K562 (cell line): ENCODE measurements around the gene TRMT44. TPM values are rescaled to one million over a fixed set of nuclear protein-coding genes. Genes with fewer than 3 reads are reported as not detected.

Experiments
- ATAC-seq: fragments of 200-7000 bp; cut with Tn5 transposase; 3 replicates; pipeline ENCODE4 v1.9.1; 2020; ENCODE audit warnings: moderate library complexity
- BruUV-seq: library from RNA; stranded (reverse); fragments of 400-500 nt; replicated peaks from 2 replicates; lab custom pipeline; 2021; lab: Mats Ljungman, UMichigan
- CTCF ChIA-PET: fragments of 300-600 bp; formaldehyde crosslinking; extraction: SDS; loops from one replicate; lab custom pipeline; 2021; ENCODE audit warnings: low intra/inter-chr PET ratio; lab: Yijun Ruan, JAX
- POLR2A ChIA-PET: fragments of 300-600, 350-650 bp; sonication (Branson Sonifier 250); formaldehyde crosslinking; extraction: SDS; loops from one replicate; lab custom pipeline; 2021; ENCODE audit warnings: antibody characterized with exemption, inconsistent platforms; lab: Yijun Ruan, JAX
- DNase-seq, 4 experiments: peaks; one replicate each; pipeline versions ENCODE4 v3.0.0 to v3.0.0-alpha.2; 2011 to 2018; ENCODE audit warnings: low spot score in 3 of 4, mixed read lengths in 3 of 4; ENCODE audit errors: extremely low read depth in 1 of 4
- FAIRE-seq: peaks from 2 replicates; lab custom pipeline; 2011; peaks lifted over from hg19 to GRCh38; lab: Jason Lieb, UNC
- H2AFZ ChIP-seq: 2 replicates; pipeline ENCODE4 v1.6.0; 2011; ENCODE audit warnings: low read depth, low read length, control low read depth, inconsistent platforms
- H3K27ac ChIP-seq: fragments of 200-600 bp; 3 replicates; pipeline ENCODE4 v1.8.0; 2011; ENCODE audit warnings: low read depth, mild to moderate bottlenecking, control low read depth, inconsistent platforms, low read length, moderate library complexity, mixed read lengths; ENCODE audit errors: extremely low read depth
- H3K27me3 ChIP-seq, 2 experiments: fragments of 300-600 bp in 1 of 2; 2 replicates in 1 of 2; 3 replicates in 1 of 2; pipeline versions ENCODE4 v1.6.0 to v1.8.0; 2011; ENCODE audit warnings: inconsistent platforms in 2 of 2, low read length in 2 of 2, mild to moderate bottlenecking in 1 of 2, mixed read lengths in 1 of 2, moderate library complexity in 1 of 2; ENCODE audit not compliant: control insufficient read depth in 2 of 2, insufficient read depth in 2 of 2
- H3K36me3 ChIP-seq: fragments of 300-600 bp; 3 replicates; pipeline ENCODE4 v1.8.0; 2011; ENCODE audit warnings: mild to moderate bottlenecking, low read length, inconsistent platforms; ENCODE audit not compliant: control insufficient read depth, insufficient read depth
- H3K4me1 ChIP-seq, 2 experiments: fragments of 200-600 bp in 1 of 2; replicated peaks in 1 of 2; 2 replicates in 1 of 2; 3 replicates in 1 of 2; pipeline versions ENCODE4 v1.5.1 to v1.8.0; 2011; ENCODE audit warnings: inconsistent platforms in 2 of 2, low read length in 2 of 2, mild to moderate bottlenecking in 1 of 2, mixed read lengths in 1 of 2, moderate library complexity in 1 of 2; ENCODE audit not compliant: control insufficient read depth in 2 of 2, insufficient read depth in 2 of 2
- H3K4me2 ChIP-seq: 2 replicates; pipeline ENCODE4 v1.6.1; 2011; ENCODE audit warnings: low read length, control low read depth, inconsistent platforms, mixed read lengths; ENCODE audit not compliant: insufficient read depth
- H3K4me3 ChIP-seq: fragments of 200-600 bp; sonication (generic), shearing (Covaris generic); 2 replicates; pipeline ENCODE4 v1.5.1; 2016; ENCODE audit warnings: control low read depth, inconsistent platforms
- H3K79me2 ChIP-seq: fragments of 200-600 bp; 3 replicates; pipeline ENCODE4 v1.8.0; 2011; ENCODE audit warnings: low read length, inconsistent platforms; ENCODE audit not compliant: control insufficient read depth, insufficient read depth
- H3K9ac ChIP-seq, 2 experiments: 2 replicates each; pipeline versions ENCODE4 v1.6.0 to v1.6.1; 2011; ENCODE audit warnings: low read depth in 2 of 2, low read length in 2 of 2, control low read depth in 1 of 2, inconsistent platforms in 1 of 2, mild to moderate bottlenecking in 1 of 2, mixed read lengths in 1 of 2; ENCODE audit not compliant: insufficient read depth in 1 of 2
- H3K9me1 ChIP-seq: one replicate; pipeline ENCODE4 v1.6.0; 2011; ENCODE audit warnings: inconsistent platforms, mild to moderate bottlenecking, low read length, moderate library complexity; ENCODE audit not compliant: control insufficient read depth, insufficient read depth
- H3K9me3 ChIP-seq: replicated peaks from 2 replicates; pipeline ENCODE4 v1.5.1; 2011; ENCODE audit warnings: low read depth, low read length, inconsistent platforms; ENCODE audit not compliant: control insufficient read depth, insufficient read depth
- H4K20me1 ChIP-seq: replicated peaks from 2 replicates; pipeline ENCODE4 v1.6.1; 2011; ENCODE audit warnings: low read length, inconsistent platforms, mixed read lengths; ENCODE audit not compliant: control insufficient read depth, insufficient read depth
- AFF4 ChIP-seq: sonication (generic); formaldehyde crosslinking; IDR thresholded peaks from 2 replicates; pipeline ENCODE4 v1.8.0; 2023; ENCODE audit warnings: mild to moderate bottlenecking, missing genetic modification reagents
- HDAC3 ChIP-seq: fragments of 450-650 bp; IDR thresholded peaks from 2 replicates; pipeline ENCODE4 v1.6.1; 2018; ENCODE audit warnings: borderline replicate concordance, mild to moderate bottlenecking, moderate library complexity; ENCODE audit not compliant: partially characterized antibody
- MCM3 ChIP-seq: fragments of 450-650 bp; IDR thresholded peaks from 2 replicates; pipeline ENCODE4 v1.6.1; 2016
- WGBS: fragments of 100-300 bp; shearing (Covaris generic); methylation state at CpG from one replicate; pipeline ENCODE4 v1.1.6; 2016; ENCODE audit warnings: low coverage, mixed read lengths; ENCODE audit not compliant: insufficient coverage; ENCODE audit errors: missing lambda C conversion rate; 5-methylcytosine and 5-hydroxymethylcytosine counted together
- in situ Hi-C: fragments of 300-500 bp; cut with MboI; formaldehyde crosslinking; loops from 4 replicates; pipeline ENCODE4 v1.15.0; 2018; ENCODE audit warnings: inconsistent platforms, mixed read lengths
- intact Hi-C: fragments of 100-400 bp; cut with micrococcal nuclease; formaldehyde crosslinking; loops from 2 replicates; pipeline ENCODE4 v1.14.2; 2022
- polyA plus RNA-seq, 8 experiments: library from polyadenylated mRNA; depleted of rRNA in 4 of 8; stranded (reverse) in 5 of 8; unstranded in 3 of 8; fragments of >200 nt; fragmentation: Nextera tagmentation in 2 of 8; fragmentation: Illumina TruSeq in 1 of 8; extraction: Ambion mirVana in 2 of 8; extraction: Trizol in 1 of 8; gene quantifications; 2 replicates each; pipeline versions ENCODE4 v1.2.1 to v1.2.3, GENCODE V29; 2011 to 2014; ENCODE audit warnings: inconsistent platforms in 1 of 8, missing spikeins in 1 of 8
- total RNA-seq, 7 experiments: library from RNA; depleted of rRNA in 6 of 7; stranded (reverse); fragments of >200 nt in 6 of 7; fragmentation: Illumina TruSeq in 2 of 7; extraction: Trizol in 2 of 7; gene quantifications; 2 replicates each; pipeline versions ENCODE4 v1.2.1 to v1.2.3, GENCODE V29; 2011 to 2021; ENCODE audit warnings: low replicate concordance in 1 of 7

The TRMT44 gene
- total and polyA plus RNA-seq, 9 of the 15 experiments (the other 6 are each of a cell fraction or from before 2014, with no cell fraction given), result 1.2 to 18.6 (median 10.0) TPM

GRCh38 chr4:8510611-8511285, 70.2 kb downstream of the TRMT44 start:
- H4K20me1 ChIP-seq, result no peaks in the 10 kb centered on the region
- in situ Hi-C loops, result no loop called here
- CTCF ChIA-PET, result no interaction called here

More at GRCh38 chr4:8510611-8511285, 70.2 kb downstream of the TRMT44 start:
- Histone ChIP-seq H3K4me3 (no peak overlapping the region), H3K4me1 (peaks cover 0 to 13% of the 10 kb centered on the region in 2 experiments; a peak in 2 of 5 replicates), H3K36me3 (no peaks in the 10 kb centered on the region), H3K27me3 (0 out of 5 replicates have a peak, but pooled peaks cover 0 to 6% of the 10 kb centered on the region in 2 experiments), H3K9ac (no peak overlapping the region), H3K4me2 (no peak overlapping the region), H3K9me3 (no peaks in the 10 kb centered on the region; the same call in 1 of the 2 replicates), H3K9me1 (no peaks in the 10 kb centered on the region), H3K79me2 (no peaks in the 10 kb centered on the region), H3K27ac (no peak overlapping the region), H2AFZ (no peak overlapping the region)
- ATAC-seq (no peak), DNase-seq (no peak), FAIRE-seq (no peak)
- POLR2A ChIA-PET, result interaction anchor here (0.5 to 0.8 kb wide), 4 partner anchors 8 to 52 kb away, joined by 3 to 4 read pairs (median 3); no protein-coding TSS in a partner anchor
- BruUV-seq, result no TSS peak
- 35% methylated on average over 15 of the region's 15 CpGs for WGBS
- TF ChIP-seq HDAC3 (no peak), AFF4 (CRISPR knock-in tag) (no peak), MCM3 (no peak)
- intact Hi-C loops, result no loop called here
